T47D (cell line): ENCODE results near the gene LSS.
"Not testable (repeated sequence)": the region's sequence is repeated elsewhere in the genome, so short reads cannot be mapped to it uniquely, and the experiment has no call there.

Experiments used
- DNase-seq, 2 experiments: peaks; one replicate each; pipeline versions ENCODE4 v3.0.0 to v3.0.0-alpha.2; 2011 to 2012; ENCODE audit warnings: low read depth in 1 of 2, low spot score in 1 of 2
- JUND ChIP-seq: IDR thresholded peaks from 2 replicates; pipeline ENCODE4 v1.6.1; 2012; ENCODE audit warnings: low read depth
- in situ Hi-C: cut with HindIII; loops from 2 replicates; pipeline ENCODE4 v1.10.0; 2016; ENCODE audit warnings: low sequenced_read_pairs, low pct_unique_long_range_greater_than_20kb

The LSS gene

DNA sequence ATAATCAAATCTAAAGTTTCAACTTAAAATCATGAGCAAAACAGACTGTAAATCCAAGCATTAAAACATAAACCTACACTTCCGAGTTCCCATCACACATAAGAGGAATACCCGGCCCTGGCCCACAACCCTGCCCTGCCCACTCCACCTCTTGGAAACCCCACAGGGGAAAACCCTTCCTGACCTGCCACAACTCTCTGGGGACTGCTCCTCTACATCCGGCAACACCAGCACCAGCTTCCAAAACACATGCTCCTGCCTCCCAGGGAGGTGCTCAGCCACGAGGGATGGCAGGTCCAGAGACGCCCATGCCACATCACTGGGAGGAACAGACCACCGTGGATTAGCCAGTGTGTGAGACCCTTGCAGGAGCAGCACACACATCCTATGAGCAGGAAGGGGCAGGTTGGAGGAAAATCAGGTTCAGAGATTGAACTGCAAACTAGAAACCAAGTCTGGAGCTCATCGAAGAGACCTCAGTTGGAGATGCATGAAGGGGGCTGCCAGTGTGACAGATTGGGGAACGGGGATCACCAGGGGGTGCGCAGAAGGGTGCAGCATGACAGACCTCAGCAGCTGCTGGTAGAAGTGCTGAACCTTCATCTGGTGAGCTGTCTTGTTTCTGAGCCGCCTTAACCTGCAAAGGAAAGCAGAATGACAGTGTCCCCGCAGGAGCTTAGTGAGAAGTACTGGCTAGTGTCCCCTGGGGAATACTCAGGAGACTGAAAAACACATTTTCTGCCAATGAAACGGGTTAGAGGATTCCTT is 25.8 kb upstream of the LSS start:
- in situ Hi-C loops, result no loop called here
- DNase-seq, result no peak
- TF ChIP-seq JUND, result no peak

DNA sequence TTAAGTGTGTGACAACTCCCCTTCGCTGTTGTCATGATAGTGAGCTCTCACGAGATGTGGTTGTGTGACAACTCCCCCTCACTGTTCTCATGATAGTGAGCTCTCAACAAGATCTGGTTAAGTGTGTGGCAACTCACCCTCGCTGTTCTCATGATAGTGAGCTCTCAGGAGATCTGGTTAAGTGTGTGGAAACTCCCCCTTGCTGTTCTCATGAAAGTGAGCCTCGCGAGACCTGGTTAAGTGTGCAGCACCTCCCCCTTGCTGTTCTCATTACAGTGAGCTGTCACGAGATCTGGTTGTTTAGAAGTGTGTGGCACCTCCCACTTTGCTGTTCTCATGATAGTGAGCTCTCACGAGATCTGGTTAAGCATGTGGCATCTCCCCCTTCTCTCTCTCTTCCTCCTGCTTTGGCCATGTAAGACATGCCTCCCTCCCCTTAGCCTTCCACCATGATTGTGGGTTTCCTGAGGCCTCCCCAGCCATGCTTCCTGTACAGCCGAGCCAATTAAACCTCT is 25.1 kb upstream of the LSS start:
- no peak for DNase-seq
- in situ Hi-C loops, result no loop called here
- TF ChIP-seq JUND, result no peak

DNA sequence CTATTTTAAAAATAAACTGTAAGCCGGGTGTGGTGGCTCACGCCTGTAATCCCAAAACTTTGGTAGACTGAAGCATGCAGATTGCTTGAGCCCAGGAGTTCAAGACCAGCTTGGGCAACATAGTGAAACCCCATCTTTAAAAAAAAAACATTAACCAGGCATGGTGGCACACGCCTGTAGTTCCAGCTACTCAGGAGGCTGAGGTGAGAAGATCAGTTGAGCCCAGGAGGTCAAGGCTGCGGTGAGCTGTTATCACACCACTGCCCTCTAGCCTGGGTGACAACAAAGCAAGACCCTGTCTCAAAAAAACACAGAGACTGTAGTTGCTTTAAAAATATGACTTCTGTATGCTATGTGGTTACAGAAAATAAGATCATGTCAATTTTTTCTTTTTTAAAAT is 24.3 kb upstream of the LSS start:
- no peak for TF ChIP-seq JUND
- no peak for DNase-seq
- in situ Hi-C loops, result no loop called here

DNA sequence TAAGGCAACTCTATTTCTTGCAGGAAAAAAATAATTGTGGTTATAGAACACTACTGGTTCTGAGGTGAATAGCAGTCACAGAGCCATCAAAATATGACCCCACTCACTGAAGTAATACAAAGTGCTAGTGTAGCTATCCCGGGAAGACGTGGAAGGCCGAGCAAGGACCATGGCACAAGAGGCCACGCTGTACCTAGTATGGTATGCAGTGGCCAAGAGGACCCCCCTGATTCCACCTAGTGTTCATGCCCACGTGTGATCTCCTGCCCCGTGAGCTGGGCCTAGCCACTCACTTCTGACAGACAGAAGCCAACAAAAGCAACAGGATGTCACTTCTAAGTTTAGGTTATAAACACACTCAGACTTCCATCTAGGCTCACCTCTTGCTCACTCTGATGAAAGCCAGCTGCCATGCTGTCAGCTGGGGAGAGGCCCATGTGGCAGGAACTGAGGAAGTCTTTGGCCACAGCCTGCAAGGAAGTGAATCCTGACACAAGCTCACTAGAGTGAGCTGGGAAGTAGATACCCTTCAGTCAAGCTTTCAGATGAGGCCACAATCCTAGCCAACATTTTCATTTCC is 21.7 kb upstream of the LSS start:
- in situ Hi-C loops, result no loop called here
- no peak for TF ChIP-seq JUND
- no peak for DNase-seq

DNA sequence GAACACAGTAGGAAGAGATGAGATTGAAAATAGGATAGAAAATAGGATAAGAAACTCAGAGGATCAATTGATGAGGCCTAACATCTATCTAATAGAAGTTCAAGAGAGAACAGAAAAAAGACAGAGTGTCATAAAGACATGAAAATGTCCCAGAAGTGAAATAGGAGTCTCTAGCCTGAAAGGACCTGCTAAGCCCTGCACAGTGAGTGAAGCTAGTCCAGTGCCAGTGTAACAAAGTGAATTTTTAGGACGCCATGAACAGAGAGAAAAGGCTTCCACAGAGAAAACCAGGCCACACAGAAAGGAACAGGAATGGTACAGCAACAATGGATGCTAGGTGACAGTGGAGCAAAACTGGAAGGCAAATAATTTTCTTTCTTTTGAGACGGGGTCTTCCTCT is 20.3 kb upstream of the LSS start:
- no peak for DNase-seq
- in situ Hi-C loops, result no loop called here
- no peak for TF ChIP-seq JUND

DNA sequence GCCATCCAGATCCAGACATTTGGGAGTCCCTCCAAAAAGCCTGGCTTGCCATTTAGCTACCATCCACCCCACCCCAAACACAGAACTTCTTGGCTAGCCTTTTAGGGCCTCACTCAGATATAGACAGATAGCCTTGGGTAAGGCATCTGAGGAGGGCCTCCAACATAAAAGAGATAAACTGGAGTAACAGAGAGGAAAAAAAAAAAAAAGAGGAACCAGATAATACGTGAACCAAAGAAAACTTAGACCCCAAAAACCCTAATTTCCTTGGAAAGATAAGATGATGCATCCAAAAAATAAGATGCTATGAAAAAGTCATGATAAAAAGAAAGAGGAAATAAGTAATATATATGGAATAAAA is 19.8 kb upstream of the LSS start:
- TF ChIP-seq JUND, result no peak
- in situ Hi-C loops, result no loop called here
- no peak for DNase-seq

DNA sequence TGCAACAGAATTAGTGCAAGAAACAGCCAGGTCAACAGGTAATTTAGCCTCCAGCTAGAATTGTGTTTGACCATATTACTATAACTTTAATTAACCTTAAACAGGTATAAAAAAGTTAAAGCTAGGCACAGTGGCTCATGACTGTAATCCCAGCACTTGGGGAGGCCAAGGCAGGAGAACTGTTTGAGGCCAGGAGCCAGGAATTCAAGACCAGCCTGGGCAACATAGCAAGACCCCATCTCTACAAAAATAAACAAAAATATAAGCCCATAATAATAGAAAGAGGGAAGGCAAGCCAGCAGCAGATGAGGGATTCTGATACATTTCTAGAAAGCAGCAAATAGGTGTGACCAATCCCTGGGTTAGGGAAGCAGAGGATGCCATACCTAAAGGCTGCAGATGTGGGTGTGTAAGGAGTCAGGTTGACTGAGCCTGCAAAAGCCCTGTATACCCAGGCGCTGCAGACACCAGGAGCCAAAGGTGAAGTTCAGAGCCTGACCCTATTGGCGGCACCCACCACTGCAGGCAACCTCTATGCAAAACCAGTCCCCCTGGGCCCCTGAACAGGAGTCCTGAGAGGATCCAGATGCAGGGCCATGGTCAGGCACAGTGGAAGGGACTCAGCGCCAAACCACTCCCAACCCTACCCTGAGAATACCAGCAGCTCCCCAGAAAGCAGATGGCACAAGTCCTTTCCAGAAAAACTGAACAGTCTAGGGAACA is 19.3 kb upstream of the LSS start:
- TF ChIP-seq JUND, result no peak
- in situ Hi-C loops, result no loop called here
- DNase-seq, result no peak

DNA sequence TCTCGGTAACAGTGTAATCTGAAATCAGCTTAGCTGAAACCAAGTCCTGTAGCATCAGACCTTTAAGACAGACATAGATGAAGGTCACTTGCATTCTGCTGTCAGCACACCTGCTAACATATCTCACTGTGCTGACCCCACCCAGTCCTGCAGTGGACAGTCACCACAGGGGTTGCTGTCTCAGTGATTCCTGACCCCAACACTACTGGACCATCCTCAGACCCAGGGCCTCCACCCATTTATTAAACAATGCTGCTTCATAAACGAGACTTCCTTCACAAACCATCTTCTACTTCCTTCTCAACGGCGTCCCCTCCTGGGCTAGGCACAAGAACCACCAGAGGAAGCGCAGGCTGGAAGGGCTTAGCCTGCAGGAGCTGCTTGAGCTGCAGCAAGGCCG is 17.8 kb upstream of the LSS start:
- in situ Hi-C loops, result no loop called here
- DNase-seq, result no peak
- no peak for TF ChIP-seq JUND

DNA sequence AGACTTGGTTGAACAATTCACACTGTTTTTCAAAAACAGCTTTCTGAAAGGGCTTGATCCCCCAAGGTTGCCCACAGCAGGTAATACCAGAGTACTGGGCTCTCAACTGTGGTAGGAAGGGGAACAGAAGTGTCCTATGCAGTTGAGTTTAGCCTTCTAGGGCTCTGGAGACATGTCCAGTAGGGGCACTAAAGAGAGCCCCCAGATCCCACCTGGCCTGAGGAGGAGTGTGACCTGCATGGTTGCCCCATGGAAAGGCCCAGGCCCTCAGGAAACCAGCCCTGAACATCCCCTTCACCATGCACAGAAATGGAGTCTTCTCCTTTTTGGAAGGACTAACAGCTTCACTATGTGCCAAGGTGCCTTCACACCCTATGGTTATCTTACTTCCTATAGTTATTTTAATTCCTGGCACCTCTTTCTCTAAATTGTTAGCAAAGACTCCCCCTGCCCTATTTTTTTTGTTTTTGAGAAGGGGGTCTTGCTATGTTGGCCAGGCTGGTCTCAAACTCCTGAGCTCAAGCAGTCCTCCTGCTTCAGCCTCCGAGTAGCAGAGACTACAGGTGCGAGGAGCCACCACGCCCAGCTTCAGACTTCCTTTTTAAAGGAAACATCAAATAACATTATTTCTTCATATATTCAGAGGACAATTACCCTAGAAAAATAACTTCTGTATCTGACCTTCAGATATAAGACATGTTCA is 16.8 kb upstream of the LSS start:
- in situ Hi-C loops, result no loop called here
- no peak for TF ChIP-seq JUND
- no peak for DNase-seq

DNA sequence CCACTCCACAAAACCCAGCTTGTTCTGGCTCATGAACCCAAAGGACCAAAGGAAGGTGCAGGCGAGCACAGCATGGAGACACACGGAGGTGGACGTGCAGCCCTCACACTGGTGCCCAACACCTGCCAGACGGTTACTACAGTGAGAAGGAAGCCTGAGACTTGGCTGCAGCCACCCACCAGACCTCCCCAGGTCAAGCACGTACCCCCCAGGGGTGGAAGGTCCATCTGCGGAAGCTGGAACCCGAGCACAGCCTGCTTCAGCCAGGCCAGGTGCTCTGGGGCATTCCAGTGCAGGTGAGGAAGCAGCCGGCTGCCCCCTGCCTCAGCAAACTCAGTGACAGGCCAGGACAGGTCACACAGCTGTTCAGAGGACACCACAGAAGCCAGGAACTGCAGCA is 16.0 kb upstream of the LSS start:
- DNase-seq, result no peak
- in situ Hi-C loops, result no loop called here
- no peak for TF ChIP-seq JUND

DNA sequence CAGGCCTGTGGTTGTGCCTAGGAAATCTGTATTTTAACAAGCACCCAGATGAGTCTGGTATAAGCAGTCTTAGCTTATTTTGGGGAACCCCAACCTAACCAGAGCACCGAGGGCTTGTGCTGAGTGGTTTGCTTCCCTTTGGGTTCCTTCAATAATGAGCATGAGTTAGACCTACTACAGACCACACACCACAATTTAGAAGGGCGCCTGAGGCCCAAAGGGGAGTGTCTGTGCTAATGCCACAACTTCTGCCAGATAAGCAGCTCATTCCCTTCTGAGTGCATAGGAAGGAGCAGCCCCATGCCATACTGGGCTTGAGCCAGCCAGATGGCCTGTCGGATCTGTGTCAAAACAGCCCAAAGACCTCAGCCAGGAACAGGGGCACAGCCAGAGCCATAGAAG is 15.4 kb upstream of the LSS start:
- DNase-seq, result no peak
- in situ Hi-C loops, result no loop called here
- no peak for TF ChIP-seq JUND

DNA sequence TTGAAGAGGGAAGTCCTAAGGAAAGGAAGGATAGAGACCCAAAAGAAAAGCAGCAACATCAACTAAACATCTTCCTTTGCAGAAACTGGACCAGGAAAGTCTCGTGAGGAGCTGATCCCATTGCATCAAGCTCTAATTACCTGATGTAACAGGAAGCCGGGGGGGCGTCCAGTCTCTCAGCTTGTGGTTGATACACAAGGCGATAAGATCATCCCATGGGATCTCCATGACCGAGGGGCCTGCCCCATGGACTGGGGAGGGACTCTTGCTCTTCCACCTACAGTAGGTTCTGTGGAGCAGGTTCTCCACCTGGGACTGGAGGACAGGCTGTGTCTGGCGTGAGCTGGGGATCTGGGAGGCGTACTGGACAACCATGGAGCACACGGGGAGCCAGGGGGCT is 14.8 kb upstream of the LSS start:
- no peak for DNase-seq
- no peak for TF ChIP-seq JUND

DNA sequence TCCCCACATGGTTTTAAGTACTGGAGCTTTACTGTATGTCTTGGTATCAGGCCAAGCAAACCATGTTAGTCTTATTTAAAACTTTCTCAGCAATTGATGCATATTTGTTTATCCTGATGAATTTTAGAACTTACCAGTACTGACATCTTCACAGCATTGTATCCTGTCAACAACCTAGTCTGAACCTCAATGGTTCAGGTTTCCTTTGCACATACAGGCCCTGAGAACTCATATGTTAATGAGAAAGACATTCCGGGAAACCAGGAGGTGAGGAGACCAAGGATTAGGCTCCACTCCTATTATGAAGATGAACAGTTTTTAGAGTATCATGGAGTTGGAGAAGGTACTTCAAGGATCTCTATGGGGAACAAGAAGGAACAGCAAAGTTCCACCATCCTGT is 13.0 kb upstream of the LSS start:
- in situ Hi-C loops, result not testable (repeated sequence)

More for the DNA sequence above, 14.8 kb upstream of the LSS start:
- in situ Hi-C loops, result no loop called here

More for the DNA sequence above, 13.0 kb upstream of the LSS start:
- not testable (repeated sequence) for DNase-seq
